Bladder microvascular endothelial cell (primary cell): ENCODE results near the gene CTNNB1. TPM values are rescaled to one million over a fixed set of nuclear protein-coding genes. Genes with fewer than 3 reads are reported as not detected.

Source experiments
- total RNA-seq: library from RNA; depleted of rRNA; stranded (reverse); fragments of >200 nt; gene quantifications from 2 replicates; pipeline ENCODE4 v1.2.3, GENCODE V29; 2014

The CTNNB1 gene
- total RNA-seq = 1,311 and 2,052 TPM in 2 replicates

GRCh38 chr3:41198950-41199865 lies at the start of gene CTNNB1:
Gene CTNNB1 (plus strand): TSS chr3:41199505. CDS start chr3:41224069, 24,564 bp downstream.

